Activated T-helper 1 cell treated with Interleukin-2 at 50 U/mL for 16 hours (primary cell): ENCODE results near the gene TOR2A.
"Not testable (repeated sequence)": the region's sequence is repeated elsewhere in the genome, so short reads cannot be mapped to it uniquely, and the experiment has no call there.

ENCODE experiments used
- DNase-seq: peaks from one replicate; pipeline ENCODE4 v3.0.0-alpha.2; 2020; ENCODE audit warnings: low read depth

Gene TOR2A

GRCh38 chr9:127734747-127735529, at the start of gene TOR2A:
Gene TOR2A (minus strand): TSS chr9:127735294. CDS start chr9:127735270, 24 bp downstream.
- peak; percentile 95 for DNase-seq

GRCh38 chr9:127783111-127784008, 48.3 kb upstream of the TOR2A start:
- DNase-seq: peak; percentile 67

GRCh38 chr9:127781806-127782205, 46.7 kb upstream of the TOR2A start:
- no peak for DNase-seq

- DNase-seq: not testable (repeated sequence)
These were observed 45.8 kb upstream of the TOR2A start for GRCh38 chr9:127780909-127781308.

- no peak for DNase-seq
These were observed 45.2 kb upstream of the TOR2A start for GRCh38 chr9:127780126-127780885.

GRCh38 chr9:127779136-127779981, 44.3 kb upstream of the TOR2A start:
- DNase-seq: no peak

GRCh38 chr9:127778280-127779135, 43.4 kb upstream of the TOR2A start, which contains the start of gene SH2D3C:
Gene SH2D3C (minus strand): TSS chr9:127778666. CDS start chr9:127778627, 39 bp downstream.
- no peak for DNase-seq

GRCh38 chr9:127777368-127777980, 42.4 kb upstream of the TOR2A start:
- DNase-seq: no peak

GRCh38 chr9:127776924-127777289, 41.8 kb upstream of the TOR2A start:
- DNase-seq: no peak

- peak; percentile 65 for DNase-seq
These were observed 41.3 kb upstream of the TOR2A start for GRCh38 chr9:127776195-127776923.

- no peak for DNase-seq
These were observed 38.9 kb upstream of the TOR2A start for GRCh38 chr9:127773981-127774380.

GRCh38 chr9:127773272-127773671, 38.2 kb upstream of the TOR2A start:
- DNase-seq: no peak

GRCh38 chr9:127772603-127773002, 37.5 kb upstream of the TOR2A start:
- no peak for DNase-seq

- DNase-seq: no peak
These were observed 36.6 kb upstream of the TOR2A start for GRCh38 chr9:127771570-127772189.

GRCh38 chr9:127770905-127771569, 35.9 kb upstream of the TOR2A start:
- peak; percentile 92 for DNase-seq

GRCh38 chr9:127770583-127770904, 35.5 kb upstream of the TOR2A start:
- no peak for DNase-seq

GRCh38 chr9:127769929-127770582, 35.0 kb upstream of the TOR2A start:
- DNase-seq: no peak

- DNase-seq: no peak
These were observed 34.0 kb upstream of the TOR2A start for GRCh38 chr9:127769101-127769500.
